NCI-H345 (cell line): ENCODE results near the gene RIOK2.
"Not testable (repeated sequence)": the region's sequence is repeated elsewhere in the genome, so short reads cannot be mapped to it uniquely, and the experiment has no call there.

Experiments
- DNase-seq: peaks from one replicate; lab custom pipeline; 2025; lab: John Stamatoyannopoulos, UW

RIOK2 gene

DNA sequence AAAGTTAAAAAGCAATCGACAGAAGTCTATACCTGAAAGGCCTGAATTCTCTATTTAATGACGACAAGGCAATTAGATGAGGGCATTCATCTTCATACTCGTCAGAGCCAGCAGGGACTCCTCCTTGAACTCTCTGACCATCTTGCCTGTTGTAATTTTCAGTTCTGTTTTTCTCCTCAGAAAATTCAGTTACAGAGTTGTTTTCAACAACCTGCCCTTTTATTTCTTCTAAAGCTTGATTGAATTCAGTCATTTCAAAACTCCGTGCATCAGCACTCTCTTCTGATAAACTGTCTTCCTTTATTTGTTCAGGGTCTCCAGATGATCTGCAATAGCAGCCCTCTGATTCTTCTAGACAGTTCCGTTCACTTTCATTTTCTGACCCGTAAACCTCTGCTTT lies 15.6 kb downstream of the RIOK2 start:
- DNase-seq = no peak

DNA sequence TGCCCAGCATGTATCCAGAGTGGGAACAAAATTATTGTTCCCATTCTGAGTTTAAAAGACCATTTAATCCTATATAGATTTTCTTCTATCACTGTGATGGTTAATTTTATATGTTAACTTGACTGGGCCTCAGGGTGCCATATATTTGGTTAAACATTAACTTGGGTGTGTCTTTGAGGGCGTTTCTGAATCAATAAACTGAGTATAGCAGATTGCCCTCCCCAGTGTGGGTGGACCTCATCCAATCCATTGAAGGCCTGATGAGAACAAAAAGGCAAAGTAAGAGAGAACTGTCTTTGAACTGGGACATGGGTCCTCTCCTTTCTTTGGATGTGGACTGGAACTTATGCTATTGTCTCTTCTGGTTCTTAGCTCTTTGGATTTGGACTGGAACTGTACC lies 17.3 kb downstream of the RIOK2 start:
- DNase-seq = no peak

DNA sequence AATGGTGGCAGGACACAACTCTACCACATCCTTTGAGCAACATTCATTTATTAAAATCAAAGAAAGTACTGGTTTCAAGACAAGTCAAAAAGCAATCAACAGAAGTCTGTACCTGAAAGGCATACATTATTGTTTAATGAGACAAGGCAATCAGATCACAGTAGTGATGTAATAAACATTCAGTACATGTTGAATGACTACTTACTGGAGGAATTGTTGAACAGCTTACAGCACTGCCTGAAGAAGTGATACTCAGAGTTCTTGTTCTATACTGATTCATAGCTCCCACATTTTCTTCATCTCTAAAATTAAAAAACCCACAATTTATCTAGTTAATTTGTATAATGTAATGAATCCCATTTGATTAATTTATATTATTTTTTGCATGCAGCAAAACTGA lies 18.2 kb downstream of the RIOK2 start:
- no peak for DNase-seq

DNA sequence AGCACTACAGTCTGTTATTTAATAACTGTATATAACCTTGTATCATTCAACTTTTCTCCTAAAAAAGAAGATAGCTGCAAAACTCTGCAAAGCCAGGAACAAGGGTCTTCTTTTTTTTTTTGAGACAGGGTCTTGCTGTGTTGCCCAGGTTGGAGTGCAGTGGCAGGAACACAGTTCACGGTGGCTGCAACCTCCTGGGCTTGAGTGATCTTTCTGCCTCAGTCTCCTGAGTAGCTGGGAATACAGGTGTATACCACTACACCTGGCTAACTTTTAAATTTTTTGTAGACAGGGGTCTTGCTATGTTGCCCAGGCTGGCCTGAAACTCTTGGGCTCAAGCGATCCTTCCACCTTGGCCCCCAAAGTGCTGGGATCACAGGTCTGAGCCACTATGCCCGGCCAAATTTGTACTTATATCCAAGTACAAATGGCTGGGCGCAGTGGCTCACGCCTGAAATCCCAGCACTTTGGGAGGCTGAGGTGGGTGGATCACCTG lies 19.2 kb downstream of the RIOK2 start:
- DNase-seq = no peak

DNA sequence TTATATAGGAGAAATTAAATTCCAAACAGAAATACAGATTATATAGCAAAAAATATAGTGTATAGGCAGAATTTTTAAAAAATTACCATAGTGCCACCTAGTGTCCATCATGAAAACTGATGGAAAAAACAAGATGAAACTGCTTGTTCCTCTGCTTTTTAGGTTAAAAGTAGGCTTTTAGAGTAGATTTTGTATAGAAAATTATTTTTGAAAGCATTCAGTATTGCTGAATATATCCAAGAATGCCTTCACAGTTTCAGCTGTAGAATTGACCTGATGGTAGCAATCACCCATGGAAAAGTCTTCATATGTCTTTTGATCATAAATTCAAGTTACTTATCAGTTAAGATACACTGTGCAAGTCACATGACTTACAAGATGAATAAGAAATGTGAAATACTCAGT lies 19.7 kb downstream of the RIOK2 start:
- no peak for DNase-seq

DNA sequence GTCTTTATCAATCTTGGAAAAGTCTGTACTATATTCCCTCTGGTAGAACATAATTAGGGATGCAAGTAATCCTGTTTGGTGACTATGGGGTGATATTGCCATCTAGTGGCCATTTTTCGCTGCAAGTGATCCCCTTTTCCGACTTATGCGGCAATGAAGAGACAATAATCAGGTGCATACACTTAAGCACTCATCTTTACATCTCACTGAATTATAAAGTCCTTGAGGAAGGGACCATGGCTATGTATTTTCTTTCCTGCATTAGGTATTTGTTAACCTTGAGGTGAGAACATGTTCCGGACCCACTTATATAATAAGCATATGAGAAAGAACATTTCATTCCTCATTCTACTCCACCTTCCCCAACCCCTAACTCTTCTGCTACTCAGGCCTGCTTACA lies 21.0 kb downstream of the RIOK2 start:
- peak; percentile 69 for DNase-seq

DNA sequence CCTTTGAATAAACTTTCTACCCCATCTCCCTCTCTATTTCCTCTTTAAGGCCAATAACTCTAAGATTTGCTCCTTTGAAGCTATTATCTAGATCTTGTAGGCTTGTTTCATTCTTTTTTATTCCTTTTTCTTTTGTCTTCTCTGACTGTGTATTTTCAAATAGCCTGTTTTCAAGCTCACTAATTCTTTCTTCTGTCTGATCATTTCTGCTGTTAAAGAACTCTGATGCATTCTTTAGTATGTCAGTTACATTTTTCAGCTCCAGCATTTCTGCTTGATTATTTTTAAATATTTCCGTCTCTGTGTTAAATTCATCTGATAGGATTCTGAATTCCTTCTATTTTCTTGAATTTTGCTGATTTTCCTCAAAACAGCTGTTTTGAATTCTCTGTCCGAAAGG lies 25.4 kb downstream of the RIOK2 start:
- DNase-seq = no peak

DNA sequence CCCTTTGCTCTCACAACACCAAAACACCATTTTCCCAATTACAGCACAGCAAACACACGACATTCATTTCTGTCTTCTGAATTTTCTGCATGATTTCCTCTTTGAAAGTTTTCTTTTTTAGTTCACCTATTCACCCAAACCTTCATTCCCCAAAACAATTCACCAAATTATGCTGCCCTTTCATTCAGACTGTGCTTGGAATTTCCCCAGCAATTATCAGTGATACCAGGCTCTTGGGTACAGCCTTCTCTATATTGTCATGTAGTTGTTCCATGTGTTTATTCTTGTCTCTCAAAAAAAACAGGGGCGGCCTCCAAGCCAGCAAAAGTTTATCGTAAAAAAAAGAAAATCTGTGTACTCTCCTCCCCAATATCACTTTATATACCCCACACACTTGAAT lies 31.7 kb downstream of the RIOK2 start:
- no peak for DNase-seq

DNA sequence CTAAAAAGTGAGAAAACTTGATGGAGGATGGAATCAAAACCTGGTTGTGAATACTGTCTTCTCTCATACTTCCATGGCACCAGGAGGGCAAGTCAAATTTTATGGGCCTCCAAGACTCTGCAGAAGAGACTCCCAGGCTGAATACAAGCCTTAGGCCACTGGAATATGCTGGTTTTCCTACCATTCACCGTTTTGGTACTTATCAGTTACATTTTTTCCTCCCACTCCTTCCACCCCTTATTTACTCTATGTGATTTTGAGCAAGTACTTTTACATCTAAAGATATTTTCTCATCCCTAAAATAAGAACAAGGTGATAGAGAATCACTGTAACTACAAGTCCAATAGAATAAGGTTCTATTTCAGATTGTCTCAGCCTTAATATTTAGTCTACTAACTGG lies 32.6 kb downstream of the RIOK2 start:
- no peak for DNase-seq

DNA sequence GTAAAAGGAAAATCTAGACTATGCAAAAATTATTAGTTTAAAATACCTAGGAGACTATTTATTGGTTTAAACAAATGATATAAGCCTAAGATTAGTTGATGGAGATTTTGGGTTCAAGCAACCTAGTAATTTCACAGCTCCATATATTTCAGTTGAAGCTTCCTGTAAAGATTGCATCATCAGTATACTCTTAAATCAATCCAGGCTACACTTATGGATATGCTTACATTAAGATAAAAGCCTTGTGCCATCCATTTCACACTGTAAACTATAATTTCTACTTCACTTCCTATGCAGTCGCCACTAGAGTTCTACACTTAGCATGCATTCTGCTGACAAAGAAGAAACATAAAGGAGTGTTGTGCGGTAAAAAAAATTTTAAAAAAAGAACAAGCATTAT lies 33.3 kb downstream of the RIOK2 start:
- no peak for DNase-seq

DNA sequence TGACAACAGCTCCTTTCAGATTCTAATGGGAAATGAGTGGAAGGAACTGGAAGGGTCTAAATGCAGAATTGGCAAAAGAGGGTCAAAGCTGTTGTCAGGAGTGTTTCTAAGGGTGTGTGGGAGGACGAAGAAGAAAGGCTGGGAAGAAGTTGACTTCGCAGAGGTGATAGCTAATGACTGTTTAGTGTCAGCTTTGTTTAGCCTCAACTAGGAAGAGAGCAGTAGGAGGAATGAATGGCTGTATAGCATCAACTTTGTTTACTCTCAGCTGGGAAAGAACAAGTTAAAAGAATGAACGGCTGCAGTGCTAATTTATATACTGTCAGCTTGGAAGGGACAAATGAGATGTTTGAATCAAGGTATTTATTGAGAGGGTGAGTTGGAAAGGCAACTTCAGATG lies 34.8 kb downstream of the RIOK2 start:
- no peak for DNase-seq

DNA sequence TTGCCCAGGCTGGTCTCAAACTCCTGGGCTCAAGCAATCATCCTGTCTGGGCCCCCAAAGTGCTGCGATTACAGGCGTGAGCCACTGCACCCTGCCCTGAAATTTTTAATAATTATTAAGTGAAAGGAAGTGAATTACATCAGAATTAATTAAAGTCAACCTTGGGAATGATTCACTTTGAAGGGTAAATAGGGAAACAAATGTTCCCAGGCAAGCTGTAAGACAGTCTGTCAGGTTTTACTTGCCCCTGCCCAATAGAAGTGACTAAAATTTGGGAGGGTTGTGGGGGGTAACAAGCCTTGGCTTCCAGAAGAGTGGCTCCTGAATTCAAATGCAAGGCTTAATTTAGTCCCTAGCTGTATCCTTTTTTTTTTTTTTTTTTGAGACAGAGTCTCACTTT lies 39.3 kb downstream of the RIOK2 start:
- DNase-seq = no peak

DNA sequence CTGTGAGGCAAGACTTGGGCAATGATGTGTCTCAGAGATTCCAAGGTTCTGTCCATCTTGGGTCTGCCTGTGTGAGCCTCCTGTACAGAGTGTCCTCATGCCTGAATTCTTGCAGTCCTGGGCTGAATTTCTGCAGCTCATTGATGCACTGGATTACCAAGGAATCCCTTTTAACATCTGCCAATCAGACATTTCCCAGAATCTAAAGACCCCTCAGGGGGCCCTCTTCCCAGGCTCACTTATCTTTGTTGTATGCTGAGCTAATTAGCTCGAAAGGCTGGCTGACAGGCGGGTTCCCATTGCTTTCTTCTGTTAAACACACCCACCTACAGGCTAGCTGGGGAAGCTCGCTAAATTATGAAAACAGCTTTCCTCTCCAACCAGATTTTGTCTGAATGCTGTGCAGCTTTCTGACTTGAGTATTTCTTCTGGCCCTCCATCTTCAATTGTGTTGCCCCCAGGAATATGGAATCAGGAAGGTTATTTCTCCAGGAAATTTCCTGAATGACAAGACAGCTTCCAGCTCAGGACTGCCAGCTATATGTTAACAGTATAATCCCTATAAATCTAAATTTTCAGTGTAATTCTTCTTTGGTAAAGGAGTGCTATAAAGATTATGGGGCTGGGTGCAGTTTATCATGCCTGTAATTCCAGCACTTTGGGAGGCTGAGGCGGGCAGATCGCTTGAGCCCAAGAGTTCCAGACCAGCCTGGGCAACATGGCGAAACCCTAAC lies 40.4 kb downstream of the RIOK2 start, which contains the start of gene LIX1:
TSS of gene LIX1 (minus strand) at position 91 of the 734 bp plus-strand sequence. CDS start at position 56, 35 bp downstream.
- DNase-seq = peak; percentile 56

DNA sequence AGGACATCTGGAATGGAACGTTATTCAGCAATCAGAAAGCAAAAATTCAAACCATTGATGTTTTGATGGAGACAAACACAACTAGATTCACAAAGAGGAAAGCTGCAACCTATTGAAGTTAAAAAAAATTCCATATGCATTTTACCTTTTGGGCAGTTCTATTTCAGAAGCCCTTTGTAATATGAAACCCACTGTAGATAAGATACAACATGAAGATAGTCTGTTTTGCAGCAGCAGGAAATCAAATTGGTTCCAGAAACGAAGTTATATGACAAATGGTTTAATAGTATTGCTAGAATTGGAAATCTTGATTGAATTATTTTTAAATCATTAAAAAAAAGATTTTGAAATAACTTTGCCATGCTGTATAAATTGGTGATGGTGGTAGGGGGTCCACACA lies 41.5 kb downstream of the RIOK2 start:
- DNase-seq = no peak

DNA sequence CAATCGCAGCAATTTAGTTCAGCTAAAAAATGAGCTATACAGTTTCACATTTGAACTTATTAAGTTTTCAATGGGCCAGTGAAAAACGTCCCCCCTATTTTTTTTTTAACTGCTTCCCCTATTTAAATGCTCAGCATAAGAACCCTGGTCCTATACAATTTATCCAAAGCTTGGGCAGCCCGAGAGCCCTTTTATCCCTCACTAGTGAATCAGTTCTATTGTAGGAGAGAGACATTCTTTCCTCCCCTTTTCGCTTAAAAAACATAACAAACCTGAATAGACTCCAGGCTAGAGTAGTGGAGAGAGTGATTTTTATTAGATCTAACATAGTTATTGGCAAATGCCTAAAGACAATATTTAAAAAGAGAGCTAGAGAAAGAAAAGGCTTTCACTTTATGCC lies 42.0 kb downstream of the RIOK2 start:
- DNase-seq = no peak

DNA sequence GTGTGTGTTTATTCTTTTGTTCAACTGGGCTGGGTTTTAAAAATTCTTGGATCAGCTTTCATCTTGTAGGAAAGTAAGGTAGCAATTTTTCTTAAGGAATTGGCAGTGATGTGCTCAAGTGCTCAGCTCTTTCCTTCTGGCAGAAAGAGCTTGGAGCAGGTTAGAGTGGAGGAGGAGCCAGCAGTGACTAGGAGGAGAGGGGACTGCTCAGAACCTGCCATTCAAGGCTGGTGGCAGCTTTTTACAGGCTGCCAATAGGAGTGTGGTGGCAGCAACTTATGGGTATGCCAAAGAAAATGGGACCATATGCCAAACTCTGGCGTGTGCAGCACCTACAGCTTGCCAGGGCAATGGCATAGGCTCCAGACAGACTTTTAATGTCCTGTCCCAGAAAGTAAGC lies 42.8 kb downstream of the RIOK2 start:
- not testable (repeated sequence) for DNase-seq

DNA sequence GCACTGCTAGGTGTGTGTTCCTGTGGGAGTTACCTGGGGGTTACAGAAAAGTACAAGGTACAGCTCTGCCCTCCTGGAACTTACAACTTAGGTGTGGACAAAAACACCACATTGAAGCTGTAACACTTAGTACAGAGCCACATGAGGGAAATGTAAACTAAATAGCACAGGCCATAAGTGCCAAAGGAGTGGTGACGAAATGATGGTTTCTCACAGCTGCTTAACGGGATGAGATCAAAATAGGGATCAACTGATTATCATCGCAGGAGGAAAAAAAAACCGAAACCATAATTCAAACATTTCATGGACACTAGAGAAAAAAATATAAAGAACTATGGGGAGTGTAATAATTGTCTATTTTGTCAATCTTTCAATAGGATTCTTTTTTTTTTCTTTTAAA lies 46.6 kb downstream of the RIOK2 start:
- no peak for DNase-seq

DNA sequence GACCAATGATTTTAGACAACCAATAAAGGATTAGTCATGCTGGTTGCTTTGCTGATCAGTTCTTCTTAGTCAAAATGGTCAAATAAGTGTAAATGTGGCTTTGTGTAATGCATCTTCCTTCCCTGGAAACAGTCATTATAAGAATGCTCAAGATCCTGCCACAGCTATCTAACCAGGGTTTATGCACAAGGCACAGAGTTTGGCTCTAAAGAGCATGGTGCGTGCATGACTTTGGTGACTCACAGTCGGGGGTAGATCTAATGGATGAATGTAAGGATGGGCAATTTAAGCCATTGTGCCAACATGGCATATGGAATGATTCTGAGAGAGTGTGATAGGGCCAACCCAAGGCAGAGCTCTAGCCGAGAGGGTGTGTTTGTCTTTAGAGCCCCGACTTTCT lies 47.2 kb downstream of the RIOK2 start:
- no peak for DNase-seq

DNA sequence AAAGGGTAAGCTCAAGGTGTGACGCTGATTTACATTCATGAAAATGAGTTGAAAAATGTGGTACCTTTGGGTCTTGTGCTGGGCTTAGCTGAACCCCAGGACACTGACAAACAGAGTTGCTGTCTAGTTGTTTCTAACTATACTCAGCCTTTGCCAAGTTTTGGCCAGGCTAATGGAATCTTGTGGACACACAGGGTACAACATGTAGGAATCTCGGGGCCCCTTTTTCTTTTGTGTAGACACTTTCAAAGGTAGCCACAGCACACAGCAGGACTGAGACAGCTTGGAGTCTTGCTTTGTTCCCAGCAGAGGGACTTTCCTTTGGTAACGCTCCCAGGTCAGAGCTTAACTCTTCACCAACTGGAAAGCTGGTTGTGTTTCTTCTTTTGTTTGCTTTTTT lies 48.4 kb downstream of the RIOK2 start:
- DNase-seq = no peak

DNA sequence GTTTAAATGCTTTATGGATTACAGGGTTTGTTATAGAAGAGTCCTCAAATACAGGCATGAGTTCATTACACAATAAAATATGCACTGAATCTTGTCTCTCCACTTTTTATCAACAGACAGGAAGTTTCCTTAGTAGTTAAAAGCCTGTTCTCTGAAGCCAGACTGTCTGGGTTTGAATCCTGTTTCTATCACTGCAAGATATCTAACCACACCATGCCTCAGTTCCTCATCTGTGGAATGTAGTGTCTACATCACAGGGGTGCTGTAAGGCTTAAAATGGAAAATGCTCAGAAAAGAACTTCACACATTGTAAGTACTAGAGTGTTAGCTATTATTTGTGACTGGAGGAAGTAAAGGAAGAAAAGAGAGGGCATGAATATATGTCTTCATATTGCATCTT lies 49.9 kb downstream of the RIOK2 start:
- DNase-seq = no peak

DNA sequence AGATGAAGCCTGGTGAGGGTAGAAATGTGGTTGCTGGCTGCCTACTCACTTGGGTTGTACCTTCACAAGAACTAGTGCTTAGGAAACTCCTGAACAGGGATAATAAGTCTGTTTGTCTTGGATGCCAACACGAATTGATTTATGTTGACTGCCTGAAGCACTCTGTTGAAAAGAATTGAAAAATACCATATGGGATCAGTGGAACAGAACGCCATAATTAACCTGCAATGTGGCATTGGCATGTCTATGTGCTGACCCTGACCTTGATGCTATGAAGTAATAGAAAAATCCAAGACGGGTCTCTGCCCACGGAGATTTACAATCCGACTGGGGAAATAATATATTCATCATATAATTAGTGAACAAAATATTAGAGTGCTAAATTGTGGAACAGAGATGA lies 51.1 kb downstream of the RIOK2 start:
- DNase-seq = no peak

DNA sequence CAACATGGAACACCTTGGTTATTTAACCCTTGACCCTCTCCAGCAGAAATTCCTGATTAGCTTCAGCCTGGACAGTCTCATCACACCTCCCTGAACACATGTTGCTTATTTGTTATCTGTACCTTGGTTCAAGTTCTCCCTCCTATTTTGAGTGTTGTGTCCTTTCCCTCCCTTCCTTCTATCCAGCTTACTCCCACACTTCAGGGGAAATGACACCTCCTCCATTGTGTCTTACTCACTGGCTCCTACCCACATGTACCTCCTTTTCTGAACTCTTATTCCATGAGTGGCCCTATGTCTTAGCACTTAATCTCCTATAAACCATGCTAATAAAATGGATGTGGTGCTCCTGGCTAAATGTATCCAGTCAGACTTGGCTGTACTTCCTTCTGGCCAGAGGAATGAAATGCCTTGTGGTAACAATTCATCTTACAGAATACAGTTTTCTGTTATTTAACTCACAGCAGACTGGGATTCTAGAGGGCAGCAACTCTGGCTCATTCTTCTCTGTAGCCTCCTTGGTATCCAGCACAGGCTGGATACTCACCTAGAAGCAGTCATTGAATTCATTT lies 51.8 kb downstream of the RIOK2 start:
- no peak for DNase-seq

DNA sequence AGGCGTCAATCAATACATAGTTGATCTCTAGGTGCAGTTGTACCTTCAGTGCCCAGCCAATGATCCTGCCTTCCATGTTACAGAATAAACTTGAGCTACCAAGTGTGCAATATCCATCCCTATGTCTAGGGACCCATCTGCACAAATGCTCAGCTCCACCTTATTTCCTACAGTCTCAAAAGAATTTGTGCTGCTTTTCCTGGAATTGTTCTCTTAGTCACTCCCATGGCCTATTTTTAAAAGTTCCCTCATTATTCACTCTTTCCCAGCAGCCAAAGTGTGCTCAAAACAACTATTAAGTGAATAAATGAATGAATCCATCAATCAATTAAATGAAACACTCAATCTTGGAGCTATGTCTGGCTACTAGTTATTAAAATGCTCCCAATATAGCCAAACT lies 55.3 kb downstream of the RIOK2 start:
- DNase-seq = no peak

DNA sequence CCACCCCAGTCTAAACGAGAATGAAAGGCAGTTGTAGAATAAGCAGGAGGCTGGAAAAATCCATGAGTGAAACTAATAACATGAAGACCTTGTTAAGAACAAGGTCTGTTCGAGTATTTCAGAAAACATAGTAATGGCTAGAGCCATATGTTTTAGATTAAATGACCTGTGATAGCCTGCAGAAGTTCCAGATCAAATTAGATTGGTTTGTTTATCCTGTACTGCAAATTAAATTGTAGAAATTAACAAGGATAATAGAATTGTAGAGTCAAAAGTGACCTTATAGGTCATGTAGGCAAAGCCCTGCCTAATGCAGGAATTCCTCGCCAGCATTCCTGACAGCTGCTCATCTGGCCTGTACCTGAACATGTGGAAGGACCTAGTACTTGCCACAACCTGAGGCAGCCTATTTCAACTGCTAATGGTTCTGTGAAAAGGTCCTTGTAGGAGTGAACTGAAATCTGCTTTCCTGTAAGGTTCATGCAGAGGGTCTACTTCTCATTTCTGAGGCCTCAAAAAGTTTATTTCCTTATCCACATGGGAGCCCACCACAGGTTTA lies 57.8 kb downstream of the RIOK2 start:
- DNase-seq = no peak
